Adrenal gland (tissue), 12 donors: ENCODE measurements around the gene UBQLN4. TPM values are rescaled to one million over a fixed set of nuclear protein-coding genes. Genes with fewer than 3 reads are reported as not detected.

Experiments
- DNase-seq, 7 donors: peaks; one replicate each; pipeline ENCODE4 v3.0.0-alpha.2; 2019 to 2020
- H3K27ac ChIP-seq, 5 donors: fragments of 200-600 bp; sonication (generic) in 4 of 5; 1 replicate in 3 of 5; 2 replicates in 2 of 5; pipeline versions ENCODE4 v1.5.1 to v1.8.0; 2016 to 2020; ENCODE audit warnings: mild to moderate bottlenecking in 1 of 5
- H3K27me3 ChIP-seq: fragments of 200-600 bp; 2 replicates; pipeline ENCODE4 v1.8.0; 2021
- H3K36me3 ChIP-seq, 2 donors: fragments of 200-600 bp; replicated peaks in 1 of 2; 1 replicate in 1 of 2; 2 replicates in 1 of 2; pipeline versions ENCODE4 v1.5.1 to v1.8.0; 2018 to 2022
- H3K4me1 ChIP-seq, 2 donors: fragments of 200-600 bp; replicated peaks in 1 of 2; 1 replicate in 1 of 2; 2 replicates in 1 of 2; pipeline versions ENCODE4 v1.5.1 to v1.8.0; 2018 to 2021
- H3K4me3 ChIP-seq, 4 donors: fragments of 200-600 bp; sonication (generic) in 3 of 4; one replicate each; pipeline ENCODE4 v1.5.1; 2016 to 2018
- H3K9me3 ChIP-seq, 3 donors: fragments of 200-600 bp; sonication (generic) in 1 of 3; replicated peaks in 1 of 3; 1 replicate in 2 of 3; 2 replicates in 1 of 3; pipeline versions ENCODE4 v1.5.1 to v1.8.0; 2016 to 2021
- POLR2A ChIP-seq, 2 donors: fragments of 450-650 bp; IDR thresholded peaks; one replicate each; pipeline ENCODE4 v1.6.1; 2017; ENCODE audit warnings: antibody characterized with exemption in 2 of 2, mild to moderate bottlenecking in 2 of 2, moderate library complexity in 1 of 2
- WGBS, 4 donors: extraction: QIAGEN DNeasy Blood & Tissue Kit in 2 of 4; methylation state at CpG; one replicate each; pipeline versions ENCODE4 v1.1.5 to v1.1.7; 2013 to 2017; 5-methylcytosine and 5-hydroxymethylcytosine counted together
- intact Hi-C, 2 donors: fragments of 100-400 bp; cut with DNase I; formaldehyde crosslinking; loops; one replicate each; pipeline versions ENCODE4 v1.14.1 to v1.15.0; 2022 to 2023
- polyA plus RNA-seq, 3 donors: library from polyadenylated mRNA; stranded (reverse); fragments of 200-250 nt in 2 of 3; fragments of 350-450 nt in 1 of 3; fragmentation: Illumina TruSeq in 1 of 3; extraction: RNeasy Lipid Tissue Mini Kit (QIAGEN cat#74804) in 1 of 3; gene quantifications; one replicate each; pipeline ENCODE4 v1.2.3, GENCODE V29; 2013 to 2014
- total RNA-seq, 9 donors: library from RNA; depleted of rRNA in 4 of 9; stranded (reverse); fragments of >200 nt in 4 of 9; fragments of 120-200 nt in 1 of 9; fragmentation: NEBNext Ultra II Directional in 1 of 9; extraction: Animal tissue kit (Norgen Biotek cat#: 25700) in 1 of 9; gene quantifications; one replicate each; pipeline versions ENCODE4 v1.1.0 to v1.2.4, GENCODE V29; 2013 to 2023
- TF ChIP-seq, protein P1 (sequence below), 6 experiments: fragments of 450-650 bp in 4 of 6; fragments of 200-600 bp in 2 of 6; sonication (generic) in 1 of 6; IDR thresholded peaks; 1 replicate in 5 of 6; 2 replicates in 1 of 6; pipeline versions ENCODE4 v1.5.1 to v1.8.0; 2016 to 2021; ENCODE audit warnings: antibody characterized with exemption in 6 of 6, mild to moderate bottlenecking in 2 of 6, moderate library complexity in 1 of 6
- donor health status: healthy with polysubstance abuse.
- donor health status: Bipolar disorder and iron deficiency.
- donor health status: DM: yes; HTN: yes; CAD: no.
- donor health status: DM: no; HTN: no; CAD: no.
- donor health status: DM: no; HTN: no; CAD: no.
- donor health status: DM: yes; HTN: yes; CAD: no.

The UBQLN4 gene
- total and polyA plus RNA-seq, 12 donors = 9.5 to 34.6 (median 23.3) TPM

DNA sequence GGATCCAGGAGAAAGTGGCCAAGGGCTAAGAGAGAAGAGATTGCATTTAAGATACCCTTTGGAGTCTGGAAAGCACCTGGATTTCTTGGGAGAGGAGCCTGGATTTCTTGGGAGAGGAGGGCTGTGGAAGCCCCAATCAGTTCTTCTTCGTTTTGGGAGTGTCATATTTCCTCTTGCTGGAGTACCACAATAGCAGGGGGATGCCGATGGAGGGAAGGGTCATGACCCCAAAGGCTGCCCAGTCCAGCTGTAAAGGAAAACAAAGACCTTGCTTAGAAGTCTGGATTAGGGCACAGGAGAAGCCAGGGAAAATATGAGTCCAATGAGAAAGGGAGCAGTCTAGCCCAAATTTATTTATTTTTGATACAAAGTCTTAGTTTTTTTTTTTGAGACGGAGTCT lies 44.2 kb downstream of the UBQLN4 start:
- TF ChIP-seq, protein P1, sequence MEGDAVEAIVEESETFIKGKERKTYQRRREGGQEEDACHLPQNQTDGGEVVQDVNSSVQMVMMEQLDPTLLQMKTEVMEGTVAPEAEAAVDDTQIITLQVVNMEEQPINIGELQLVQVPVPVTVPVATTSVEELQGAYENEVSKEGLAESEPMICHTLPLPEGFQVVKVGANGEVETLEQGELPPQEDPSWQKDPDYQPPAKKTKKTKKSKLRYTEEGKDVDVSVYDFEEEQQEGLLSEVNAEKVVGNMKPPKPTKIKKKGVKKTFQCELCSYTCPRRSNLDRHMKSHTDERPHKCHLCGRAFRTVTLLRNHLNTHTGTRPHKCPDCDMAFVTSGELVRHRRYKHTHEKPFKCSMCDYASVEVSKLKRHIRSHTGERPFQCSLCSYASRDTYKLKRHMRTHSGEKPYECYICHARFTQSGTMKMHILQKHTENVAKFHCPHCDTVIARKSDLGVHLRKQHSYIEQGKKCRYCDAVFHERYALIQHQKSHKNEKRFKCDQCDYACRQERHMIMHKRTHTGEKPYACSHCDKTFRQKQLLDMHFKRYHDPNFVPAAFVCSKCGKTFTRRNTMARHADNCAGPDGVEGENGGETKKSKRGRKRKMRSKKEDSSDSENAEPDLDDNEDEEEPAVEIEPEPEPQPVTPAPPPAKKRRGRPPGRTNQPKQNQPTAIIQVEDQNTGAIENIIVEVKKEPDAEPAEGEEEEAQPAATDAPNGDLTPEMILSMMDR (IDR thresholded peaks at IDR 0.05) = no peak
- TF ChIP-seq POLR2A (IDR thresholded peaks at IDR 0.05) = no peak
- peaks cover 0 to 5% of the 10 kb centered on the region in 2 donors for H3K4me1 ChIP-seq
- H3K27ac ChIP-seq = no peak overlapping the region
- peaks cover 0 to 62% of the 10 kb centered on the region in 2 donors for H3K36me3 ChIP-seq
- DNase-seq = no peak
- 53 to 71% (median 56%) methylated on average over 3 of the region's 3 CpGs for WGBS, 4 donors
- no peaks in the 10 kb centered on the region for H3K9me3 ChIP-seq
- H3K4me3 ChIP-seq = no peak overlapping the region
- H3K27me3 ChIP-seq = no peaks in the 10 kb centered on the region
- intact Hi-C loops = loop anchor here in 1 of 2 donors (10.0 kb wide), 1 partner anchor 55 kb away; the partner anchor contains the start of gene RAB25

DNA sequence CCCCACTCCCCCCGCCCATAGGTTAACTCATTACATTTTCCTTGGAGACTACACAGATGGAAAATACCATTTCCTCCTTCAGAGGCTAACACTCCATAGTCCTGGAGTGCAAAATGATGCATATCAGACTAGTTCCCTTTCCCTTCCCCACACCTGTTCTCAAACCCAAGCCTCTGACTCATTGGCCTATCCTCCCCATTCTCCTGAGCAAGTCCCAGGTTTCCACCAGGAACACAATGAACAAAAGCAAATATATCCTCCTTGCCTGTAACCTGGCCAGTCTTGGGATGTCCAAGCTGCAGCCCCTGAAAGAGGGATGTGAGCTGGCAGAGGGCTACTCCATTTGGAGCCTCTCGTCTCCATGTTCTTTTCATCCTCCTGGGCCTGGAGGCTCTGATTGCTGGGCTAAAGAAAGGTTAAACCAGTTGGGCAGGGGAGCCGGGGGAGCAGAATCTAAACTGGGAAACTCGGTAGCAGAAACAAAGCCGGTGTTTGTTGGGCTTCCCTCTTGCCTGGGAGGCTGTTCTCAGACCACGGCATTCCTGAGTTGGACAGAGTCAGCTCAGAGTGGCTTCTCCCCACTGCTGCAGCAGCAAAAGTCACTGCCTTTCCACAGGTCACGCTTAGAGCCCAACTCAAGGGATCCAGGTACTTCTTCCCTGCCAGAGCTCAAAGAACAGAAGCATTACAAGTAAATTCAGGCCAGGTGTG lies 46.8 kb downstream of the UBQLN4 start:
- intact Hi-C loops = loop anchor here in 1 of 2 donors (10.0 kb wide), 1 partner anchor 58 kb away; the partner anchor contains the start of gene RAB25
- Histone ChIP-seq H3K36me3 (peaks cover 0 to 36% of the 10 kb centered on the region in 2 donors), H3K27me3 (no peaks in the 10 kb centered on the region), H3K4me1 (peaks cover 0 to 9% of the 10 kb centered on the region in 2 donors), H3K9me3 (no peaks in the 10 kb centered on the region), H3K4me3 (no peak overlapping the region), H3K27ac (no peak overlapping the region)
- 76 to 90% (median 80%) methylated on average over 6 to 7 of the region's 7 CpGs for WGBS, 4 donors
- TF ChIP-seq, protein P1 (IDR thresholded peaks at IDR 0.05) = no peak
- TF ChIP-seq POLR2A (IDR thresholded peaks at IDR 0.05) = no peak
- DNase-seq = no peak

DNA sequence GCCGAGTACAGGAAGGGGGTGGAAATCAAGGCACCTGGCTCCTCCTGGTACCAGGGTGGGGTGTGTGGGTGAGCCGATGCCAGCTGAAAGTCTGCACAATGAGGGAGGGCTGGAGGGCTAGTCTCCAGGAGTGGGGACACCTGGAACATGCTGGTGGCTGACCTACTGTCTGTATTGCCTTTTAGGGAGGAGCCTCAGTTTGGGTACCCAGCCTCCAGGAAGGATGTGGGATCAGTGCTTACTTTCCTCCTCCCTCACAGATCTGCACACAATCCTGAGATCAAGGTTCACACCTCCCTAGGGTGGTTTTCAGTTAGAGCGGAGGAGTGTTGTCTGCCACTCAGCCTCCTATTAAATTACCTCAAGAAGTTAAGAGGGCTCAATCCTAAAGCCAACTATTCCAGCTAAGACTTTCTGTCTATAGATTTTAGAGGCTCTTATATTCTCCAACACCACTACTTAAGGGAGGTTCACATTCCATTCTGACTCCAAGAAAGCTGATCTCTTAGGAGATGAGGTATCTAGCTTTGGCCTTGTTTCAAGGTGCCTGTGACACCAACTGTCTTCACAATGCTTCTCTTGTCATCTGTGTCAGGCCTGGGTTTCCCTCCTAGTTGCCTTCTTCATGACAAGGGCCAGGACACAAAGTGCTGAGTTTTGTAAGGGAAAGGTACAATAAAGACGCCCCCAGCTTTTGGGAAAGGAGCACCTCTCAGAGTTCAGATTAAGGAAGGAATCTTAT lies 48.6 kb downstream of the UBQLN4 start:
- peaks cover 0 to 18% of the 10 kb centered on the region in 2 donors for H3K36me3 ChIP-seq
- H3K27ac ChIP-seq = no peak overlapping the region
- no peaks in the 10 kb centered on the region for H3K9me3 ChIP-seq
- H3K4me3 ChIP-seq = no peak overlapping the region
- intact Hi-C loops = loop anchor here in 1 of 2 donors (10.0 kb wide), 1 partner anchor 60 kb away; the partner anchor contains the start of gene RAB25
- H3K27me3 ChIP-seq = no peaks in the 10 kb centered on the region
- no peak for DNase-seq
- H3K4me1 ChIP-seq = peaks cover 0 to 19% of the 10 kb centered on the region in 2 donors
- WGBS, 4 donors = 78 to 94% (median 87%) methylated on average over 4 of the region's 4 CpGs
- no peak for TF ChIP-seq POLR2A (IDR thresholded peaks at IDR 0.05)

DNA sequence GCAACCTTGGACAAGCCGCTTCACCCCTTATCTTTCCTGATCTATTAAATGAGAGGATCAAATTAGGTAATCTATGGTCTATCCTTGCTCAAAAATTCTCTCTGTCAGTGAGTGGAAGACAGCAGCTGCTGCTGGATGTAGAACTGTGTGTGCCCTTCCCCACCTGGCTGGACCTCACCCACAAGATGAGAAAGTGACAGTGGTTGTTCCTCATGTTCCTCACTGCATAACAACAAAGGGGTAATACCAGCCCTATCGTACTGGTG lies 49.7 kb downstream of the UBQLN4 start:
- peaks cover 0 to 18% of the 10 kb centered on the region in 2 donors for H3K4me1 ChIP-seq
- intact Hi-C loops = loop anchor here in 1 of 2 donors (10.0 kb wide), 1 partner anchor 61 kb away; the partner anchor contains the start of gene RAB25
- no peak for DNase-seq
- H3K36me3 ChIP-seq = peaks cover 0 to 6% of the 10 kb centered on the region in 2 donors
- no peak overlapping the region for H3K4me3 ChIP-seq
- no peak overlapping the region for H3K27ac ChIP-seq
- H3K9me3 ChIP-seq = no peaks in the 10 kb centered on the region
- TF ChIP-seq POLR2A (IDR thresholded peaks at IDR 0.05) = no peak
- TF ChIP-seq, protein P1 (IDR thresholded peaks at IDR 0.05) = no peak
- WGBS, 4 donors = 25 to 35% (median 29%) methylated on average over 2 of the region's 2 CpGs
- H3K27me3 ChIP-seq = no peaks in the 10 kb centered on the region
